Non-pigmented ciliary epithelial cell (primary cell): Measurements from ENCODE around the gene EIF5A2.

Source experiments
- DNase-seq: peaks from one replicate; pipeline ENCODE4 v3.0.0-alpha.2; 2010; ENCODE audit warnings: low read depth

EIF5A2 gene

DNA sequence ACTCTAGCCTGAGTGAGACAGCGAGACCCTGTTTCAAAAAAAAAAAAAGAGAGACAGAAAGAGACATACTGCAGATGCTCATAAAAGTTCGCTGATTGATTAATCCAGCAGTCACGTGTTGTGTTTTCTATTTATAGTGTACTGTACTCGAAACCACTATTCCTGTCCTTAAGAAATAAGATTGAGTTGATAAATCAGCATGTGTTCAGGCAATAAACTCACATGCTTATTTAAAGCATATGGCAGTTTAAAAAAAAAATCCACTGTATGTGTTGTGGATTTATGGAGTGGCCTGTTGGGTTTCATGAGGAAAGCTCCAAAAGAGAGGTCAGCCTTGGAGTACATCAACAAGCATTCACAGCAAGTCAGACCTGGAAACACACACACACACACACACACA lies 56.1 kb downstream of the EIF5A2 start:
- no peak for DNase-seq

DNA sequence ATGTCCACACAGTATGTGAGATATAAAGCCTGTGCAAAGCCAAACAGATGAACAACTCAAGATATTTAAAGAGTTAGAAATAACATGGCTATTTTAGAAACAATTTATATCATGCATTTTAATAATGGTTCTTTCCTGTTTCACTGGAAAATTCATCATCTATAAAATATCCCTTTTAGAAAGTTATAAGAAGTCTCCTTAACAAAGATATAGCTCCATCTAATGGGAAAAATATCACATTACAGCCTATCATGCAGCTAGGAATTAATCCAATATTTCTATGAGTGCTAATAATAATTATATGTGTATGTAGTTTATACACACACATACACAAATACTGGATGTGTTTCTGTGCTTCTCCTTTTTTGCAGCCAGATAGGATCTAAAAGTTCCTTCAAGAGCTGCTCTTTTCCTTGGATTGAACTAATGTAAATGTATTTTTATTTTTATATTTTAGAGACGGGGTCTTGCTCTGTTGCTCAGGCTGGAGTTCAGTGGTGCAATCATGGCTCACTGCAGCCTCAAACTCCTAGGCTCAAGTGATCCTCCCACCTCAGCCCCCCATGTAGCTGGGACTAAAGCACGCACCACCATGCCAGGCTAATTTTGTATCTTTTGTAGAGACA lies 60.0 kb downstream of the EIF5A2 start:
- no peak for DNase-seq

DNA sequence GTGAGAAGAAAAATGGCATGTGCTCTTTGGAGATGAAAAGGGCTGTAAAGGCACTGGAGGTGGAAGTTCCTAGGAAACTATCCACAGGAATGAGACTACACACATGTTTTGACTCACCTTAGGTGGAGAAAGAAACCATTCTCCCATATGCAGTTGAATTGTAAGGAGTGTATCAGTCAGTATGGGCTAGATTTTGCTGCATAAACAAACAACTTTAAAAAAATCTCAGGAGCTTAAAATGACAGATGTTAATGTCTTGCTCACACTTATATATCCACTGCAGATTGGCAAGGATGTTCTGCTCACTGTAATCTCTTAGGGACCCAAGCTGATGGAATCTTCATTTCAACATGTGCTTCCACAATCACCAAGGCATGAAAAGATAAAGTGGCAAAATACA lies 64.1 kb downstream of the EIF5A2 start:
- DNase-seq, result no peak

DNA sequence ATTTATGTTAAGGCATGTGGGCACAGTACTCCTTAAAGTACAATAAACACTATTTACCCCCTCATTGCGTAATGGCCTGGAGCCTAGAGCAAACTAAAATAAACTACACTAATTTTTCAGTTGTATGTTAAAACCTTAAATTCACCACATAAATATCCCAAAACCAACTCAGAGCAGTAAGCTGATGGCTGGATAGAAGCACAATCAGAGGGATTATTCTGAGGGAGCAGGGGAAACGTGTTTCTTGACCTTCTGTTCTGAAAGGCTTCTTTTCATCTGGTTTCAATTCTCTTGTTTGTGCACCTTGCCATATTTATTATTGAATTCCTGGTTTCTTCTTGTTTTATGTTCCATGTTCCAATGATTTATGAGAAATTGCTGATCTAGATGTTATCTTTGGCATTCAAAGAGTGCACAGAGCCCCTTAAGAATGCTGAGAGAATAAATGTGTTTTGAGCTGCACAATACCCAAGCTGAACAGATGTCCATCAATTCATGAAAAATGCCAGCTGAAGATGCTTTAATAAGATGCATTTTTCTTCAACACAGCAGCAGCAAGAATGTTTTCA lies 68.1 kb downstream of the EIF5A2 start:
- DNase-seq, result no peak

DNA sequence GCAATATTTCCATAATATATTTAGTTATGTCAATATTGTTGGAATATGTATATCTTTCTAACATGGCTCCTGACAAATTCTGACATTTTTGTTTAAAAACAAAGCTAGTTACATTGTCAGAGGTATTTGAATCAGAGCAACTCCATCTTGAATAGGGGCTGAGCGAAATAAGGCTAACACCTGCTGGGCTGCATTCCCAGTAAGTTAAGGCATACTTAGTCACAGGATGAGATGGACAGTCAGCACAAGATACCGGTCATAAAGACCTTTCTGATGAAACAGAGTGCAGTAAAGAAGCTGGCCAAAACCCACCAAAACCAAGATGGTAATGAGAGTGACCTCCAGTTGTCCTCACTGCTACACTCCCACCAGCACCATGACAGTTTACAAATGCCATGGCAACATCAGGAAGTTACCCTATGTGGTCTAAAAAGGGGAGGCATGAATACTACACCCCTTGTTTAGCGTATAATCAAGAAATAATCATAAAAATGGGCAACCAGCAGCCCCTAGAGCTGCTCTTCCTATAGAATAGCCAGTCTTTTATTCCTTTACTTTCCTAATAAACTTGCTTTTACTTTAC lies 68.8 kb downstream of the EIF5A2 start:
- no peak for DNase-seq
